Stomach (tissue), 9 donors: ENCODE measurements around the gene ZFP69B. TPM values are rescaled to one million over a fixed set of nuclear protein-coding genes. Genes with fewer than 3 reads are reported as not detected.

Experiments used
- DNase-seq, 2 donors: peaks; one replicate each; pipeline versions ENCODE4 v3.0.0 to v3.0.0-alpha.2; 2013 to 2019
- H3K27ac ChIP-seq, 5 donors: fragments of 200-600 bp in 4 of 5; sonication (generic) in 4 of 5; one replicate each; pipeline ENCODE4 v1.5.1; 2013 to 2019; ENCODE audit warnings: mild to moderate bottlenecking in 1 of 5, moderate library complexity in 1 of 5
- H3K27me3 ChIP-seq, 3 donors: fragments of 200-600 bp; sonication (generic); one replicate each; pipeline ENCODE4 v1.5.1; 2017 to 2019; ENCODE audit warnings: mixed run types in 1 of 3
- H3K36me3 ChIP-seq, 4 donors: fragments of 200-600 bp; sonication (generic); 1 replicate in 3 of 4; 2 replicates in 1 of 4; pipeline ENCODE4 v1.5.1; 2016 to 2019
- H3K4me1 ChIP-seq, 4 donors: fragments of 200-600 bp; sonication (generic); one replicate each; pipeline ENCODE4 v1.5.1; 2016 to 2019
- H3K4me3 ChIP-seq, 4 donors: fragments of 200-600 bp; sonication (generic) in 3 of 4; one replicate each; pipeline ENCODE4 v1.5.1; 2016 to 2019; ENCODE audit warnings: mild to moderate bottlenecking in 1 of 4
- H3K9me3 ChIP-seq, 4 donors: fragments of 200-600 bp; sonication (generic); one replicate each; pipeline ENCODE4 v1.5.1; 2016 to 2019
- CTCF ChIP-seq, 7 experiments: fragments of 450-650 bp in 4 of 7; fragments of 200-600 bp in 3 of 7; sonication (generic) in 3 of 7; IDR thresholded peaks; one replicate each; pipeline ENCODE4 v1.5.1; 2016 to 2019; ENCODE audit warnings: antibody characterized with exemption in 7 of 7, control low read depth in 2 of 7, mild to moderate bottlenecking in 1 of 7
- EP300 ChIP-seq: sonication (generic); formaldehyde crosslinking; IDR thresholded peaks from one replicate; pipeline ENCODE4 v1.6.1; 2017; ENCODE audit warnings: antibody characterized with exemption
- POLR2A ChIP-seq, 4 donors: fragments of 450-650 bp; IDR thresholded peaks; one replicate each; pipeline ENCODE4 v1.6.1; 2016; ENCODE audit warnings: antibody characterized with exemption in 4 of 4, control low read depth in 2 of 4, mild to moderate bottlenecking in 1 of 4, moderate library complexity in 1 of 4
- POLR2AphosphoS5 ChIP-seq, 3 donors: sonication (generic); formaldehyde crosslinking; IDR thresholded peaks; one replicate each; pipeline ENCODE4 v1.6.1; 2016; ENCODE audit warnings: antibody characterized with exemption in 3 of 3
- WGBS, 5 donors: extraction: QIAGEN DNeasy Blood & Tissue Kit in 3 of 5; methylation state at CpG; one replicate each; pipeline versions ENCODE4 v1.1.5 to v1.1.7; 2013 to 2018; 5-methylcytosine and 5-hydroxymethylcytosine counted together
- intact Hi-C: fragments of 100-400 bp; cut with DNase I; formaldehyde crosslinking; loops from one replicate; pipeline ENCODE4 v1.15.1; 2023; ENCODE audit warnings: low total_unique reads
- polyA plus RNA-seq, 3 donors: library from polyadenylated mRNA; stranded (reverse); fragments of 200-250 nt; gene quantifications; one replicate each; pipeline ENCODE4 v1.2.3, GENCODE V29; 2013
- total RNA-seq, 5 donors: library from RNA; depleted of rRNA; stranded (reverse); fragments of >200 nt; gene quantifications; one replicate each; pipeline versions ENCODE4 v1.1.0 to v1.2.3, GENCODE V29; 2014 to 2016
- donor health status: healthy with polysubstance abuse.
- donor health status: Bipolar disorder and iron deficiency.
- donor health status: healthy.

ZFP69B gene
- total and polyA plus RNA-seq, 8 donors = 0.35 to 2.0 (median 0.81) TPM; not detected in 3

DNA sequence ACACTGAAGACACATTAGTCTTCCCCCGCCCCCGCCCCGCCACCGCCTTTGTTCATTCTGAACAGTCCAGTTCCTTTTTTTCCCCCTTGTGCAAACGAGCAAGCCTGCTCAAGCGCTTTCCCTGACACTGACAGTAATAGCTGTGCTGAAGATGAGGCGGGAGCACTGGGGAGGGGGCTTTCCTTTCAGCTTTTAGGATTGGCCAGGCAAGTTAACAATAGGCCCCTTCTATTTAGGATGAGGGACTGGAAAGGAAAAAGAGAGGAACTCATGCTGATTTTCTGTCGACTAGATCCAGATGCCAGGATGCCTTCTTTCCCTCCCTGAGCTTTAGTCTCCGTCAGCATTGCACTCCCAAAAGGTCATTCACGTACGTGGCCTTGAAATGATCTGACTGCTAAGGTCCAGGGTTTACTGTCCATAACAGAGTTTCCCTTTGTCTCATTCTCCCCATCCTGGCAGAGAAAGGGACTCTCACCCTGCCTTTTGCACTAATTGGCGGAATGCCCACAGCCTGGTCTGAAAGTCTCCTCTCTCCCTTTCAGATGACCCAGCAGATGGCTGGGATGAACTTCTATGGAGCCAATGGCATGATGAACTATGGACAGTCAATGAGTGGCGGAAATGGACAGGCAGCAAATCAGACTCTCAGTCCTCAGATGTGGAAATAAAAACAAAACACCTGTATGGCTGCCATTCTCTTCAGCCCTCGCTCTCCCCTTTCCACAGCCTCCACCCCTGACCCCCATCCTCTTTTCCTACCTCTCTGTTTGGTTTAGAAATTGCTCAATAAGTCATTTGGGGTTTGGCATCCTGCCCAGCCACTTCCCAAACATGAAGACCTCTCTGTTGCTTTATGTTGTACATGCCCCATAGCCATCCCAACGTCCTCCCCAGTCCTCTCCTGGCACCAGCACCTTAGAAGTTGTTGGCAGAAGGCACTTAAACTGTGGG lies 28.6 kb upstream of the ZFP69B start:
- peaks cover 29 to 72% (median 69%) of the 10 kb centered on the region in 4 donors for H3K36me3 ChIP-seq
- H3K9me3 ChIP-seq = no peaks in the 10 kb centered on the region
- H3K27me3 ChIP-seq = no peaks in the 10 kb centered on the region
- H3K4me3 ChIP-seq = no peak overlapping the region
- no peak overlapping the region for H3K27ac ChIP-seq
- peak; percentile 37 to 43 for DNase-seq
- intact Hi-C loops = no loop called here
- H3K4me1 ChIP-seq = peaks cover 0 to 25% (median 0%) of the 10 kb centered on the region in 4 donors
- no peak for TF ChIP-seq EP300
- TF ChIP-seq POLR2AphosphoS5 (IDR thresholded peaks at IDR 0.05) = no peak
- no peak for TF ChIP-seq CTCF (IDR thresholded peaks at IDR 0.05)
- 71 to 81% (median 73%) methylated on average over 15 of the region's 15 CpGs for WGBS, 5 donors

GRCh38 chr1:40422630-40423263 lies 27.5 kb upstream of the ZFP69B start:
- peak in 1 of 2 donors; percentile 23 for DNase-seq
- H3K9me3 ChIP-seq = no peaks in the 10 kb centered on the region
- intact Hi-C loops = no loop called here
- no peaks in the 10 kb centered on the region for H3K27me3 ChIP-seq
- no peak overlapping the region for H3K4me3 ChIP-seq
- TF ChIP-seq POLR2AphosphoS5 (IDR thresholded peaks at IDR 0.05) (no peak), CTCF (IDR thresholded peaks at IDR 0.05) (no peak), POLR2A (IDR thresholded peaks at IDR 0.05) (no peak), EP300 (no peak)
- peaks cover 19 to 61% (median 59%) of the 10 kb centered on the region in 4 donors for H3K36me3 ChIP-seq
- WGBS, 5 donors = 67 to 80% (median 77%) methylated on average over 11 of the region's 11 CpGs
- peaks cover 0 to 25% (median 0%) of the 10 kb centered on the region in 4 donors for H3K4me1 ChIP-seq
- peak overlapping the region in 1 of 5 donors; percentile 26 for H3K27ac ChIP-seq

- WGBS, 5 donors = 86 to 92% (median 88%) methylated on average over 4 of the region's 4 CpGs
- Histone ChIP-seq H3K4me1 (peaks cover 0 to 25% (median 0%) of the 10 kb centered on the region in 4 donors), H3K9me3 (no peaks in the 10 kb centered on the region), H3K27ac (no peak overlapping the region), H3K36me3 (peaks cover 15 to 56% (median 54%) of the 10 kb centered on the region in 4 donors), H3K4me3 (no peak overlapping the region), H3K27me3 (no peaks in the 10 kb centered on the region)
- DNase-seq = peak in 1 of 2 donors; percentile 33
- intact Hi-C loops = no loop called here
- TF ChIP-seq EP300 (no peak), POLR2A (IDR thresholded peaks at IDR 0.05) (no peak), CTCF (IDR thresholded peaks at IDR 0.05) (no peak)
Observed at GRCh38 chr1:40423264-40423642, 27.0 kb upstream of the ZFP69B start.

GRCh38 chr1:40423951-40424618 lies 26.2 kb upstream of the ZFP69B start:
- Histone ChIP-seq H3K9me3 (no peaks in the 10 kb centered on the region), H3K36me3 (peaks cover 15 to 48% (median 46%) of the 10 kb centered on the region in 4 donors), H3K27ac (no peak overlapping the region), H3K27me3 (no peaks in the 10 kb centered on the region), H3K4me3 (no peak overlapping the region), H3K4me1 (peaks cover 0 to 25% (median 0%) of the 10 kb centered on the region in 4 donors)
- WGBS, 5 donors = 93 to 96% (median 96%) methylated on average over 6 of the region's 6 CpGs
- TF ChIP-seq CTCF (IDR thresholded peaks at IDR 0.05) = no peak
- intact Hi-C loops = no loop called here
- DNase-seq = no peak
